Lower lobe of right lung (tissue), 2 donors: ENCODE results near the gene AURKAIP1. TPM values are rescaled to one million over a fixed set of nuclear protein-coding genes. Genes with fewer than 3 reads are reported as not detected.

Experiments
- ATAC-seq, 2 donors: fragments of 200-7000 bp; cut with Tn5 transposase; one replicate each; pipeline ENCODE4 v1.9.1; 2020 to 2022; ENCODE audit warnings: mild to moderate bottlenecking in 2 of 2, moderate library complexity in 2 of 2
- DNase-seq: peaks from one replicate; pipeline ENCODE4 v3.0.0-alpha.2; 2020
- H3K27ac ChIP-seq: fragments of 200-600 bp; one replicate; pipeline ENCODE4 v1.8.0; 2022
- H3K27me3 ChIP-seq: fragments of 200-600 bp; one replicate; pipeline ENCODE4 v1.8.0; 2022; ENCODE audit warnings: low read depth
- H3K36me3 ChIP-seq: fragments of 200-600 bp; one replicate; pipeline ENCODE4 v1.8.0; 2022; ENCODE audit warnings: mild to moderate bottlenecking
- H3K4me1 ChIP-seq: fragments of 200-600 bp; one replicate; pipeline ENCODE4 v1.8.0; 2022
- H3K4me3 ChIP-seq: fragments of 200-600 bp; one replicate; pipeline ENCODE4 v1.8.0; 2022; ENCODE audit warnings: mild to moderate bottlenecking
- H3K9me3 ChIP-seq: fragments of 200-600 bp; one replicate; pipeline ENCODE4 v1.8.0; 2022
- CTCF ChIP-seq: fragments of 200-600 bp; IDR thresholded peaks from one replicate; pipeline ENCODE4 v1.8.0; 2022; ENCODE audit warnings: antibody characterized with exemption, mild to moderate bottlenecking
- intact Hi-C: fragments of 100-400 bp; cut with DNase I; formaldehyde crosslinking; loops from one replicate; pipeline ENCODE4 v1.11.0; 2022
- total RNA-seq: library from RNA; stranded (reverse); fragmentation: NEBNext Ultra II Directional; extraction: Animal tissue kit (Norgen Biotek cat#: 25700); gene quantifications from one replicate; pipeline ENCODE4 v1.2.1, GENCODE V29; 2021
- donor health status: DM: no; HTN: yes; CAD: no; lungs with severe emphysema.

AURKAIP1 gene
- total RNA-seq, 1 donor from 2014 or later = 82.4 TPM

DNA sequence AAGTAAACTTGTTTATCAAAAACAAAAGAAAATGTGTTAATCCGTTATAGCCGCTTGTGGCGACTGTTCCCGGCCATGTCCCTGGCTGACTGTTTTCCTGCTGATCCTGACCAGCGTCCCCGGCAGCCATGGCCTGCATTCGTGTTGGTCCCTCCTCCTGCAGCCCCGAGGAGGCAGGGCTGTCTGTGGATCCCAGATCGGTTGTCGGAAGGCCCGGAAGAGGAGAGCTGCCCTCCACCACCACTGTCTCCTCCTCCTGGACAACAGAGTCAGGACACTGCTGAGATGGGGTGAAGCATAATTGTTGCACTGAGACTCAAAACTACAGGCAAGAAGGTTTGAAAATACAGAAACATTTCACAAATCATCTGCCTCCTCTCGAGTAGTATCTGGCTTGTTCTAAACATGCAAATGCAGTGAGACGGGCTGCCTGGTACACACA lies 13.0 kb downstream of the AURKAIP1 start:
- Histone ChIP-seq H3K4me3 (no peak overlapping the region), H3K27me3 (peaks cover 22% of the 10 kb centered on the region), H3K9me3 (no peaks in the 10 kb centered on the region), H3K27ac (peak overlapping the region; percentile 64), H3K36me3 (no peaks in the 10 kb centered on the region), H3K4me1 (peaks cover 27% of the 10 kb centered on the region)
- DNase-seq = no peak
- no peak for TF ChIP-seq CTCF
- ATAC-seq = no peak
- intact Hi-C loops = no loop called here

DNA sequence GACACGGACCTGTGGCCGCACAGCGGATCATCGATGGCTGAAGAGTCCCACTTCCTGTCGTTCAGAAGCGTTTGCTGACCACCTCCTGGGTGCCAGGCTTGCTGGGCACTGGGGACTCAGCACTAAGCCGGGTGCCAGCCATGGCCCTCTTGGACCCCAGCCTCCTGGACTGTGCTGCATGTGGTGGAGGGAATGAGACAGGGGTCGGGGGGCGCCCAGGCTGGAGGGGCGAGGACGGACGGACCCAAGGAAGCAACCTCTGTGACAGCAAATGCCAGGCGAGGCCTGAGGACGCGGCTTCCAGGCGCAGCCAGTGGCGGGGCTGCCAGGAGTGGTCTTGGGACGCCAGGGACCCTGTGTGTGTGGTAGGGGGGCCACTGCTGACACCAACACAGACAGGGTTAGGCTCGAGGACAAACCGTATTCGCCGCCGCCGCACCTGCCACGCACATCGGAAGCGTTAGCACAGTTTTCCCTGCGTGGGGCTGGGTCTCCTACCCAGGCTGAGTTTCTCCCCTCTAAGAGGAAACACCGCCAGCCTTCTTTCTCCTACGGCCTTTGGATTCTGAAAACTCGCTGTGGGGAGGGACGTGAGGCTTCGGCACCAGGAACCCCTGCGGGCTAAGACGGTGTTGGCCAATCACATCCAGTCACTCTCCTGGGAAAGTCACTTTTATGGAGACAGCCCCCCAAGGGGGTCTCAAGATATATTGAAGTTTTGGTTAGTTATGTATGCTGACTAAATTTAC lies 13.6 kb downstream of the AURKAIP1 start:
- H3K4me3 ChIP-seq = no peak overlapping the region
- H3K27ac ChIP-seq = peak overlapping the region; percentile 64
- peaks cover 27% of the 10 kb centered on the region for H3K4me1 ChIP-seq
- no peaks in the 10 kb centered on the region for H3K9me3 ChIP-seq
- no peak for ATAC-seq
- peaks cover 28% of the 10 kb centered on the region for H3K27me3 ChIP-seq
- intact Hi-C loops = no loop called here
- DNase-seq = no peak
- H3K36me3 ChIP-seq = no peaks in the 10 kb centered on the region
- TF ChIP-seq CTCF = no peak

GRCh38 chr1:1360506-1361169 lies 14.4 kb downstream of the AURKAIP1 start:
- Histone ChIP-seq H3K4me3 (no peak overlapping the region), H3K36me3 (no peaks in the 10 kb centered on the region), H3K27ac (peak overlapping the region; percentile 83), H3K27me3 (peaks cover 28% of the 10 kb centered on the region), H3K9me3 (no peaks in the 10 kb centered on the region), H3K4me1 (peaks cover 27% of the 10 kb centered on the region)
- TF ChIP-seq CTCF = no peak
- ATAC-seq (peak; percentile 45 to 61), DNase-seq (no peak)
- intact Hi-C loops = no loop called here

DNA sequence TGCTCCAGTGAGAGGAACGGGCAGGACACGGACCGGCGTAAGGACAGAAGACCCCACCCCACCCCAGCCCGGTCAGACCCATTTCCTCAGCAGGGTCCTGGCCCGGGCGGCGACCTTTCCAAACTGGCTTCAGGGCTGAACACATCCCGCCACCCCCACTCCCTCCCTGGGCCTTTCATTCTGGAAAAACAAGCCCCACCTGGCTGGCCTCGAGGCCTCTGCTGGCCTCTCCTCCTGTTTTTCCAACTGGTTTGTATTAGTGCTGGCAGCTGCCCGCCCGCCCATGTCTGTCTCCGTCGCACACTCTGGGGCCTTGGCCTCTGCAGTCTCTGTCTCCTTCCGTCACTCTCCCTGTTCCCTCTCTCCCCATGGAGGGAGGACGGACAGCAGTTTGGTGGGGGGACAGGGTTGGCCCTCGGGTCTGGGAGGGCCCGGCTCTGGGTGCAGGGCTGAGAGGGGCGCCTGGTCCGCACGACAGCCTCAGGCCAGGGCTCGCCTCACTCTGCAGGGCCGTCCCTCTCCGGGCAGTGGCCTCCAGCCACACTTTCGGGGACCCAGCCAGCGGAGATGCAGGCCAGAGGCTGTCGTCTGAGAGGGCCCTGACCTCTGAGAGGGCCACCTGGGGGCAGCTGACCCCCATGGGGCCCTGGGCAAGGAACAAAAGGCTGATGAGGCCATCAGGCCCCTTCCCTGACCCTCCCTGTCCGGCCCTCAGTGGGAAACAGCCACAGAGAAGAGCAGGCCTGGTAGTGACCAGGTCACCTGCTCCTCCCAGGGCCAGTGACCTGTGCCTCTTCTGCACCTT lies 15.1 kb downstream of the AURKAIP1 start:
- Histone ChIP-seq H3K27ac (peak overlapping the region; percentile 83), H3K36me3 (no peaks in the 10 kb centered on the region), H3K9me3 (no peaks in the 10 kb centered on the region), H3K4me3 (no peak overlapping the region), H3K27me3 (peaks cover 35% of the 10 kb centered on the region), H3K4me1 (peaks cover 27% of the 10 kb centered on the region)
- TF ChIP-seq CTCF = no peak
- no peak for DNase-seq
- intact Hi-C loops = no loop called here
- no peak for ATAC-seq

GRCh38 chr1:1359308-1359663 lies 15.7 kb downstream of the AURKAIP1 start:
- no peaks in the 10 kb centered on the region for H3K9me3 ChIP-seq
- peaks cover 33% of the 10 kb centered on the region for H3K4me1 ChIP-seq
- peak overlapping the region; percentile 83 for H3K27ac ChIP-seq
- intact Hi-C loops = no loop called here
- H3K36me3 ChIP-seq = peaks cover 5% of the 10 kb centered on the region
- H3K4me3 ChIP-seq = peak overlapping the region; percentile 60
- H3K27me3 ChIP-seq = peaks cover 41% of the 10 kb centered on the region
- DNase-seq (no peak), ATAC-seq (no peak)
- no peak for TF ChIP-seq CTCF
